K562 (cell line): ENCODE data around the gene MYRIP. TPM values are rescaled to one million over a fixed set of nuclear protein-coding genes. Genes with fewer than 3 reads are reported as not detected.

Source experiments
- ARNT ChIP-seq, 2 experiments: fragments of 450-650 bp; IDR thresholded peaks; 2 replicates each; pipeline ENCODE4 v1.6.1; 2016; ENCODE audit warnings: mild to moderate bottlenecking in 1 of 2
- BACH1 ChIP-seq: fragments of 200-800 bp; sonication (Bioruptor generic); IDR thresholded peaks from 2 replicates; pipeline ENCODE4 v1.6.1; 2016; ENCODE audit warnings: missing genetic modification characterization, missing compliant biosample characterization
- HMG20B ChIP-seq: fragments of 250-450 bp; sonication (Bioruptor Pico); IDR thresholded peaks from 2 replicates; pipeline ENCODE4 v1.5.0; 2021; ENCODE audit warnings: mild to moderate bottlenecking
- HNRNPK ChIP-seq: fragments of 200-400 bp; formaldehyde crosslinking; IDR thresholded peaks from one replicate; pipeline ENCODE4 v1.6.1; 2018; ENCODE audit warnings: mild to moderate bottlenecking, low read depth, low read length; ENCODE audit not compliant: poor library complexity, severe bottlenecking
- MTA2 ChIP-seq: fragments of 450-650 bp; IDR thresholded peaks from 2 replicates; pipeline ENCODE4 v1.6.1; 2016; ENCODE audit warnings: low read depth
- NFRKB ChIP-seq: fragments of 450-650 bp; IDR thresholded peaks from 2 replicates; pipeline ENCODE4 v1.6.1; 2016; ENCODE audit warnings: low read depth
- SOX6 ChIP-seq: fragments of 450-650 bp; IDR thresholded peaks from 2 replicates; pipeline ENCODE4 v1.6.1; 2014; ENCODE audit warnings: mild to moderate bottlenecking
- polyA plus RNA-seq, 8 experiments: library from polyadenylated mRNA; depleted of rRNA in 4 of 8; stranded (reverse) in 5 of 8; unstranded in 3 of 8; fragments of >200 nt; fragmentation: Nextera tagmentation in 2 of 8; fragmentation: Illumina TruSeq in 1 of 8; extraction: Ambion mirVana in 2 of 8; extraction: Trizol in 1 of 8; gene quantifications; 2 replicates each; pipeline versions ENCODE4 v1.2.1 to v1.2.3, GENCODE V29; 2011 to 2014; ENCODE audit warnings: inconsistent platforms in 1 of 8, missing spikeins in 1 of 8
- total RNA-seq, 7 experiments: library from RNA; depleted of rRNA in 6 of 7; stranded (reverse); fragments of >200 nt in 6 of 7; fragmentation: Illumina TruSeq in 2 of 7; extraction: Trizol in 2 of 7; gene quantifications; 2 replicates each; pipeline versions ENCODE4 v1.2.1 to v1.2.3, GENCODE V29; 2011 to 2021; ENCODE audit warnings: low replicate concordance in 1 of 7
- TF ChIP-seq, protein P1 (sequence below): sonication (generic); formaldehyde crosslinking; IDR thresholded peaks from 2 replicates; pipeline ENCODE4 v1.8.0; 2023; ENCODE audit warnings: missing genetic modification reagents, mild to moderate bottlenecking, borderline replicate concordance
- TF ChIP-seq, protein P2 (sequence below): sonication (generic); formaldehyde crosslinking; IDR thresholded peaks from 2 replicates; pipeline ENCODE4 v1.8.0; 2023; ENCODE audit warnings: mild to moderate bottlenecking, missing genetic modification reagents
- TF ChIP-seq, protein P3 (sequence below), 2 experiments: fragments of 450-650 bp; formaldehyde crosslinking in 1 of 2; IDR thresholded peaks; 2 replicates each; pipeline versions ENCODE4 v1.4.0 to v1.6.1; 2014 to 2020; ENCODE audit warnings: mild to moderate bottlenecking in 2 of 2, borderline replicate concordance in 1 of 2, low read depth in 1 of 2

The MYRIP gene
- total and polyA plus RNA-seq, 9 of the 15 experiments (the other 6 are each of a cell fraction or from before 2014, with no cell fraction given) = 0.03 to 0.12 TPM; not detected in 7

DNA sequence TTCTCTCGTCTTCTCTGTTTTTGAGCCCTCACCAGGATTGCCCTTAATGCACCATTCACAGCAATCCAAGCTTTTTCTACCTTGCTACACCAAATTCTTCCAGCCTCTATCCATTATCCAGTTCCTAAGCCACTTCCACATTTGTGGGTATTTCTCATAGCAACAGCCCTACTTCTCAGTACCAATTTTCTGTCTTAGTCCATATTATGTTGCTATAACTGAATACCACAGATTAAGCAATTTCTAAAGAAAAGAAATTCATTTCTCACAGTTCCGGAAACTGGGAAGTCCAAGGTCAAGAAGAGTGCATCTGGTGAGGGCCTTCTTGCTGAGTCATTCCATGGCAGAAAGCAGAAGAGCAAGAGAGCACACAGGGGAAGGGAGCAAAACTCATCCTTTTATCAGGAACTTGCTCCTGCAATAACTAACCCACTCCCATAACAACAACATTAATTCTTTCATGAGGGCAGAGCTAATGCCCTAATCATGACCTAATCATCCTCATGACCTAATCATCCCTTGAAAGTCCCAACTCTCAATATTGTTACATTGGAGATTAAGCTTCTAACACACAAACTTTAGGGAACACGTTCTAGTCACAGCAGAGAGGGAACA lies 490.4 kb downstream of the MYRIP start (continued):
- TF ChIP-seq, protein P1, sequence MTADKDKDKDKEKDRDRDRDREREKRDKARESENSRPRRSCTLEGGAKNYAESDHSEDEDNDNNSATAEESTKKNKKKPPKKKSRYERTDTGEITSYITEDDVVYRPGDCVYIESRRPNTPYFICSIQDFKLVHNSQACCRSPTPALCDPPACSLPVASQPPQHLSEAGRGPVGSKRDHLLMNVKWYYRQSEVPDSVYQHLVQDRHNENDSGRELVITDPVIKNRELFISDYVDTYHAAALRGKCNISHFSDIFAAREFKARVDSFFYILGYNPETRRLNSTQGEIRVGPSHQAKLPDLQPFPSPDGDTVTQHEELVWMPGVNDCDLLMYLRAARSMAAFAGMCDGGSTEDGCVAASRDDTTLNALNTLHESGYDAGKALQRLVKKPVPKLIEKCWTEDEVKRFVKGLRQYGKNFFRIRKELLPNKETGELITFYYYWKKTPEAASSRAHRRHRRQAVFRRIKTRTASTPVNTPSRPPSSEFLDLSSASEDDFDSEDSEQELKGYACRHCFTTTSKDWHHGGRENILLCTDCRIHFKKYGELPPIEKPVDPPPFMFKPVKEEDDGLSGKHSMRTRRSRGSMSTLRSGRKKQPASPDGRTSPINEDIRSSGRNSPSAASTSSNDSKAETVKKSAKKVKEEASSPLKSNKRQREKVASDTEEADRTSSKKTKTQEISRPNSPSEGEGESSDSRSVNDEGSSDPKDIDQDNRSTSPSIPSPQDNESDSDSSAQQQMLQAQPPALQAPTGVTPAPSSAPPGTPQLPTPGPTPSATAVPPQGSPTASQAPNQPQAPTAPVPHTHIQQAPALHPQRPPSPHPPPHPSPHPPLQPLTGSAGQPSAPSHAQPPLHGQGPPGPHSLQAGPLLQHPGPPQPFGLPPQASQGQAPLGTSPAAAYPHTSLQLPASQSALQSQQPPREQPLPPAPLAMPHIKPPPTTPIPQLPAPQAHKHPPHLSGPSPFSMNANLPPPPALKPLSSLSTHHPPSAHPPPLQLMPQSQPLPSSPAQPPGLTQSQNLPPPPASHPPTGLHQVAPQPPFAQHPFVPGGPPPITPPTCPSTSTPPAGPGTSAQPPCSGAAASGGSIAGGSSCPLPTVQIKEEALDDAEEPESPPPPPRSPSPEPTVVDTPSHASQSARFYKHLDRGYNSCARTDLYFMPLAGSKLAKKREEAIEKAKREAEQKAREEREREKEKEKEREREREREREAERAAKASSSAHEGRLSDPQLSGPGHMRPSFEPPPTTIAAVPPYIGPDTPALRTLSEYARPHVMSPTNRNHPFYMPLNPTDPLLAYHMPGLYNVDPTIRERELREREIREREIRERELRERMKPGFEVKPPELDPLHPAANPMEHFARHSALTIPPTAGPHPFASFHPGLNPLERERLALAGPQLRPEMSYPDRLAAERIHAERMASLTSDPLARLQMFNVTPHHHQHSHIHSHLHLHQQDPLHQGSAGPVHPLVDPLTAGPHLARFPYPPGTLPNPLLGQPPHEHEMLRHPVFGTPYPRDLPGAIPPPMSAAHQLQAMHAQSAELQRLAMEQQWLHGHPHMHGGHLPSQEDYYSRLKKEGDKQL (CRISPR knock-in tag) = no peak
- TF ChIP-seq BACH1 (tag) = peak; percentile 98
- TF ChIP-seq, protein P2, sequence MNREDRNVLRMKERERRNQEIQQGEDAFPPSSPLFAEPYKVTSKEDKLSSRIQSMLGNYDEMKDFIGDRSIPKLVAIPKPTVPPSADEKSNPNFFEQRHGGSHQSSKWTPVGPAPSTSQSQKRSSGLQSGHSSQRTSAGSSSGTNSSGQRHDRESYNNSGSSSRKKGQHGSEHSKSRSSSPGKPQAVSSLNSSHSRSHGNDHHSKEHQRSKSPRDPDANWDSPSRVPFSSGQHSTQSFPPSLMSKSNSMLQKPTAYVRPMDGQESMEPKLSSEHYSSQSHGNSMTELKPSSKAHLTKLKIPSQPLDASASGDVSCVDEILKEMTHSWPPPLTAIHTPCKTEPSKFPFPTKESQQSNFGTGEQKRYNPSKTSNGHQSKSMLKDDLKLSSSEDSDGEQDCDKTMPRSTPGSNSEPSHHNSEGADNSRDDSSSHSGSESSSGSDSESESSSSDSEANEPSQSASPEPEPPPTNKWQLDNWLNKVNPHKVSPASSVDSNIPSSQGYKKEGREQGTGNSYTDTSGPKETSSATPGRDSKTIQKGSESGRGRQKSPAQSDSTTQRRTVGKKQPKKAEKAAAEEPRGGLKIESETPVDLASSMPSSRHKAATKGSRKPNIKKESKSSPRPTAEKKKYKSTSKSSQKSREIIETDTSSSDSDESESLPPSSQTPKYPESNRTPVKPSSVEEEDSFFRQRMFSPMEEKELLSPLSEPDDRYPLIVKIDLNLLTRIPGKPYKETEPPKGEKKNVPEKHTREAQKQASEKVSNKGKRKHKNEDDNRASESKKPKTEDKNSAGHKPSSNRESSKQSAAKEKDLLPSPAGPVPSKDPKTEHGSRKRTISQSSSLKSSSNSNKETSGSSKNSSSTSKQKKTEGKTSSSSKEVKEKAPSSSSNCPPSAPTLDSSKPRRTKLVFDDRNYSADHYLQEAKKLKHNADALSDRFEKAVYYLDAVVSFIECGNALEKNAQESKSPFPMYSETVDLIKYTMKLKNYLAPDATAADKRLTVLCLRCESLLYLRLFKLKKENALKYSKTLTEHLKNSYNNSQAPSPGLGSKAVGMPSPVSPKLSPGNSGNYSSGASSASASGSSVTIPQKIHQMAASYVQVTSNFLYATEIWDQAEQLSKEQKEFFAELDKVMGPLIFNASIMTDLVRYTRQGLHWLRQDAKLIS = no peak
- TF ChIP-seq HMG20B = no peak
- TF ChIP-seq MTA2 = no peak
- TF ChIP-seq, protein P3, sequence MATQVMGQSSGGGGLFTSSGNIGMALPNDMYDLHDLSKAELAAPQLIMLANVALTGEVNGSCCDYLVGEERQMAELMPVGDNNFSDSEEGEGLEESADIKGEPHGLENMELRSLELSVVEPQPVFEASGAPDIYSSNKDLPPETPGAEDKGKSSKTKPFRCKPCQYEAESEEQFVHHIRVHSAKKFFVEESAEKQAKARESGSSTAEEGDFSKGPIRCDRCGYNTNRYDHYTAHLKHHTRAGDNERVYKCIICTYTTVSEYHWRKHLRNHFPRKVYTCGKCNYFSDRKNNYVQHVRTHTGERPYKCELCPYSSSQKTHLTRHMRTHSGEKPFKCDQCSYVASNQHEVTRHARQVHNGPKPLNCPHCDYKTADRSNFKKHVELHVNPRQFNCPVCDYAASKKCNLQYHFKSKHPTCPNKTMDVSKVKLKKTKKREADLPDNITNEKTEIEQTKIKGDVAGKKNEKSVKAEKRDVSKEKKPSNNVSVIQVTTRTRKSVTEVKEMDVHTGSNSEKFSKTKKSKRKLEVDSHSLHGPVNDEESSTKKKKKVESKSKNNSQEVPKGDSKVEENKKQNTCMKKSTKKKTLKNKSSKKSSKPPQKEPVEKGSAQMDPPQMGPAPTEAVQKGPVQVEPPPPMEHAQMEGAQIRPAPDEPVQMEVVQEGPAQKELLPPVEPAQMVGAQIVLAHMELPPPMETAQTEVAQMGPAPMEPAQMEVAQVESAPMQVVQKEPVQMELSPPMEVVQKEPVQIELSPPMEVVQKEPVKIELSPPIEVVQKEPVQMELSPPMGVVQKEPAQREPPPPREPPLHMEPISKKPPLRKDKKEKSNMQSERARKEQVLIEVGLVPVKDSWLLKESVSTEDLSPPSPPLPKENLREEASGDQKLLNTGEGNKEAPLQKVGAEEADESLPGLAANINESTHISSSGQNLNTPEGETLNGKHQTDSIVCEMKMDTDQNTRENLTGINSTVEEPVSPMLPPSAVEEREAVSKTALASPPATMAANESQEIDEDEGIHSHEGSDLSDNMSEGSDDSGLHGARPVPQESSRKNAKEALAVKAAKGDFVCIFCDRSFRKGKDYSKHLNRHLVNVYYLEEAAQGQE (IDR thresholded peaks at IDR 0.05; ENCODE audit: borderline replicate concordance) = no peak
- TF ChIP-seq, protein P3 (CRISPR knock-in tag; IDR thresholded peaks at IDR 0.05; ENCODE audit: low read depth) = peak; percentile 10; the same call in 1 of the 2 replicates
- peak; percentile 83; the same call in 1 of the 2 replicates for TF ChIP-seq NFRKB
- peak; percentile 45 to 49; a peak in 2 of 4 replicates for TF ChIP-seq ARNT (IDR thresholded peaks at IDR 0.05)
- TF ChIP-seq SOX6 = peak; percentile 43; the same call in 1 of the 2 replicates
- no peak for TF ChIP-seq HNRNPK
